ENCODE data around the gene ITFG1.

DNA sequence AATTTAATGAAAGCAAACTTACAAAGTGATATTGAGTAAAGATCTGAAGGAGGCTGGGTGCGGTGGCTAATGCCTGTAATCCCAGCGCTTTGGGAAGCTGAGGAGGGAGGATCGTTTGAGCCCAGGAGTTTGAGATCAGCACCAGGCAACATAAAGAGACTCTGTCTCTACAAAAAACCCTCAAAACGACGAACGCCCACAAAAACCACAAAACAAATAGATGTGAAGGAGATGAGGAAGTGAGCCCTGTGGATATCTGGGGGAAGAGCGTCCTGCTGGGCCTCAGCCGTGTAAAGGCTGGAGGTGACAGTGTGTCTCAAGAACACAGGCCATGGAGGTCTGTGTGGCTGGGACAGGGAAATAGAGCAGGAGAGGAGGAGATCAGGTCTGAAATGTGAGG is 68.8 kb downstream of the ITFG1 start:
- TF ChIP-seq, protein P1, sequence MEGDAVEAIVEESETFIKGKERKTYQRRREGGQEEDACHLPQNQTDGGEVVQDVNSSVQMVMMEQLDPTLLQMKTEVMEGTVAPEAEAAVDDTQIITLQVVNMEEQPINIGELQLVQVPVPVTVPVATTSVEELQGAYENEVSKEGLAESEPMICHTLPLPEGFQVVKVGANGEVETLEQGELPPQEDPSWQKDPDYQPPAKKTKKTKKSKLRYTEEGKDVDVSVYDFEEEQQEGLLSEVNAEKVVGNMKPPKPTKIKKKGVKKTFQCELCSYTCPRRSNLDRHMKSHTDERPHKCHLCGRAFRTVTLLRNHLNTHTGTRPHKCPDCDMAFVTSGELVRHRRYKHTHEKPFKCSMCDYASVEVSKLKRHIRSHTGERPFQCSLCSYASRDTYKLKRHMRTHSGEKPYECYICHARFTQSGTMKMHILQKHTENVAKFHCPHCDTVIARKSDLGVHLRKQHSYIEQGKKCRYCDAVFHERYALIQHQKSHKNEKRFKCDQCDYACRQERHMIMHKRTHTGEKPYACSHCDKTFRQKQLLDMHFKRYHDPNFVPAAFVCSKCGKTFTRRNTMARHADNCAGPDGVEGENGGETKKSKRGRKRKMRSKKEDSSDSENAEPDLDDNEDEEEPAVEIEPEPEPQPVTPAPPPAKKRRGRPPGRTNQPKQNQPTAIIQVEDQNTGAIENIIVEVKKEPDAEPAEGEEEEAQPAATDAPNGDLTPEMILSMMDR (IDR thresholded peaks at IDR 0.05; ENCODE audit: low read depth, low read length), result no peak
- no peak for TF ChIP-seq POLR2A (IDR thresholded peaks at IDR 0.05; ENCODE audit: extremely low read depth, insufficient read length)
